Trophoblast cell (in vitro differentiated cells and primary cell): ENCODE results near the gene IMMP2L.

Source experiments
- DNase-seq, 2 donors: peaks; one replicate each; pipeline ENCODE4 v3.0.0-alpha.2; 2016
- H2AFZ ChIP-seq: 2 replicates; pipeline ENCODE4 v1.6.1; 2013; ENCODE audit warnings: low read length, moderate library complexity, mild to moderate bottlenecking; ENCODE audit not compliant: insufficient read depth, poor library complexity
- H2AK5ac ChIP-seq: 2 replicates; pipeline ENCODE4 v1.6.1; 2013; ENCODE audit warnings: mild to moderate bottlenecking, low read length
- H2BK120ac ChIP-seq: 2 replicates; pipeline ENCODE4 v1.6.1; 2013; ENCODE audit warnings: low read length, mild to moderate bottlenecking, moderate library complexity; ENCODE audit not compliant: insufficient read depth, poor library complexity
- H2BK12ac ChIP-seq: 2 replicates; pipeline ENCODE4 v1.6.1; 2013; ENCODE audit warnings: mild to moderate bottlenecking, low read length, moderate library complexity
- H2BK5ac ChIP-seq: 2 replicates; pipeline ENCODE4 v1.6.1; 2013; ENCODE audit warnings: low read length, low read depth, moderate library complexity, mild to moderate bottlenecking; ENCODE audit not compliant: poor library complexity
- H3K14ac ChIP-seq: 2 replicates; pipeline ENCODE4 v1.6.1; 2013; ENCODE audit warnings: mild to moderate bottlenecking, low read length
- H3K18ac ChIP-seq: 2 replicates; pipeline ENCODE4 v1.6.1; 2013; ENCODE audit warnings: mild to moderate bottlenecking, low read length
- H3K23ac ChIP-seq: 2 replicates; pipeline ENCODE4 v1.6.1; 2013; ENCODE audit warnings: low read length
- H3K27ac ChIP-seq: 2 replicates; pipeline ENCODE4 v1.5.1; 2013; ENCODE audit warnings: low read depth, mild to moderate bottlenecking, inconsistent platforms, low read length, moderate library complexity
- H3K27me3 ChIP-seq: 2 replicates; pipeline ENCODE4 v1.6.1; 2013; ENCODE audit warnings: inconsistent platforms, mild to moderate bottlenecking, low read length, moderate library complexity; ENCODE audit not compliant: insufficient read depth
- H3K36me3 ChIP-seq, 2 experiments: 1 replicate in 1 of 2; 2 replicates in 1 of 2; pipeline ENCODE4 v1.6.1; 2013; ENCODE audit warnings: low read length in 2 of 2, mild to moderate bottlenecking in 2 of 2, moderate library complexity in 1 of 2; ENCODE audit not compliant: insufficient read depth in 2 of 2, control insufficient read depth in 1 of 2
- H3K4ac ChIP-seq: 2 replicates; pipeline ENCODE4 v1.6.1; 2013; ENCODE audit warnings: low read depth, mild to moderate bottlenecking, low read length, moderate library complexity
- H3K4me1 ChIP-seq, 2 experiments: 1 replicate in 1 of 2; 2 replicates in 1 of 2; pipeline ENCODE4 v1.6.1; 2013; ENCODE audit warnings: low read length in 2 of 2, mild to moderate bottlenecking in 2 of 2, moderate library complexity in 1 of 2; ENCODE audit not compliant: insufficient read depth in 2 of 2, control insufficient read depth in 1 of 2
- H3K4me2 ChIP-seq: 2 replicates; pipeline ENCODE4 v1.6.1; 2013; ENCODE audit warnings: inconsistent platforms, mild to moderate bottlenecking, low read length, moderate library complexity
- H3K4me3 ChIP-seq: 2 replicates; pipeline ENCODE4 v1.5.1; 2013; ENCODE audit warnings: mild to moderate bottlenecking, low read depth, low read length, inconsistent platforms
- H3K79me1 ChIP-seq: one replicate; pipeline ENCODE4 v1.6.1; 2013; ENCODE audit warnings: low read length
- H3K79me2 ChIP-seq: 2 replicates; pipeline ENCODE4 v1.6.1; 2013; ENCODE audit warnings: low read length, mild to moderate bottlenecking; ENCODE audit not compliant: control insufficient read depth, insufficient read depth, poor library complexity
- H3K9ac ChIP-seq: 2 replicates; pipeline ENCODE4 v1.6.1; 2013; ENCODE audit warnings: mild to moderate bottlenecking, low read length
- H3K9me3 ChIP-seq: 2 replicates; pipeline ENCODE4 v1.6.1; 2013; ENCODE audit warnings: low read depth, mild to moderate bottlenecking, control low read depth, inconsistent platforms, low read length; ENCODE audit not compliant: insufficient read depth
- H4K12ac ChIP-seq: 2 replicates; pipeline ENCODE4 v1.6.1; 2013; ENCODE audit warnings: low read depth, mild to moderate bottlenecking, low read length, moderate library complexity
- H4K8ac ChIP-seq: 2 replicates; pipeline ENCODE4 v1.6.1; 2013; ENCODE audit warnings: low read depth, mild to moderate bottlenecking, low read length, moderate library complexity
- H4K91ac ChIP-seq: one replicate; pipeline ENCODE4 v1.6.1; 2013; ENCODE audit warnings: low read depth, mild to moderate bottlenecking, low read length, moderate library complexity
- WGBS: extraction: QIAGEN DNeasy Blood & Tissue Kit; methylation state at CpG from one replicate; pipeline ENCODE4 v1.1.7; 2013; ENCODE audit warnings: missing lambda C conversion rate; ENCODE audit not compliant: insufficient read length, insufficient coverage; ENCODE audit errors: extremely low coverage; 5-methylcytosine and 5-hydroxymethylcytosine counted together

IMMP2L gene

GRCh38 chr7:111105269-111105668, 457.0 kb downstream of the IMMP2L start:
- Histone ChIP-seq H3K18ac (no peak overlapping the region), H2BK120ac (no peak overlapping the region), H3K79me2 (no peaks in the 10 kb centered on the region), H4K91ac (no peak overlapping the region), H3K9ac (no peak overlapping the region), H3K4me2 (no peak overlapping the region), H3K4ac (no peak overlapping the region), H4K12ac (no peak overlapping the region), H2BK5ac (no peak overlapping the region), H2AFZ (no peak overlapping the region), H4K8ac (no peak overlapping the region), H3K23ac (no peak overlapping the region), H3K36me3 (no peaks in the 10 kb centered on the region), H2BK12ac (no peak overlapping the region), H2AK5ac (no peak overlapping the region), H3K4me1 (no peaks in the 10 kb centered on the region), H3K79me1 (no peaks in the 10 kb centered on the region), H3K9me3 (no peaks in the 10 kb centered on the region), H3K14ac (no peak overlapping the region), H3K4me3 (no peak overlapping the region), H3K27me3 (no peaks in the 10 kb centered on the region), H3K27ac (no peak overlapping the region)
- WGBS = no CpG with 5 or more reads among the region's 3 CpGs
- no peak for DNase-seq

GRCh38 chr7:111104710-111105109, 457.6 kb downstream of the IMMP2L start:
- Histone ChIP-seq H3K27ac (no peak overlapping the region), H3K79me1 (no peaks in the 10 kb centered on the region), H3K79me2 (no peaks in the 10 kb centered on the region), H2BK12ac (no peak overlapping the region), H2AFZ (no peak overlapping the region), H2BK120ac (no peak overlapping the region), H4K8ac (no peak overlapping the region), H3K9ac (no peak overlapping the region), H3K4me3 (no peak overlapping the region), H3K9me3 (no peaks in the 10 kb centered on the region), H2BK5ac (no peak overlapping the region), H3K14ac (no peak overlapping the region), H3K4ac (no peak overlapping the region), H3K36me3 (no peaks in the 10 kb centered on the region), H3K27me3 (no peaks in the 10 kb centered on the region), H3K18ac (no peak overlapping the region), H2AK5ac (no peak overlapping the region), H3K4me2 (no peak overlapping the region), H4K91ac (no peak overlapping the region), H3K23ac (no peak overlapping the region), H3K4me1 (no peaks in the 10 kb centered on the region), H4K12ac (no peak overlapping the region)
- no CpG with 5 or more reads among the region's 3 CpGs for WGBS
- DNase-seq = no peak

- Histone ChIP-seq H3K4me2 (no peak overlapping the region), H2AFZ (no peak overlapping the region), H2BK12ac (no peak overlapping the region), H3K9me3 (no peaks in the 10 kb centered on the region), H3K79me1 (no peaks in the 10 kb centered on the region), H4K8ac (no peak overlapping the region), H2BK120ac (no peak overlapping the region), H3K79me2 (no peaks in the 10 kb centered on the region), H3K23ac (no peak overlapping the region), H3K4me1 (no peaks in the 10 kb centered on the region), H2AK5ac (no peak overlapping the region), H3K9ac (no peak overlapping the region), H3K14ac (no peak overlapping the region), H3K27ac (no peak overlapping the region), H3K36me3 (no peaks in the 10 kb centered on the region), H3K27me3 (no peaks in the 10 kb centered on the region), H3K4ac (no peak overlapping the region), H3K4me3 (no peak overlapping the region), H4K91ac (no peak overlapping the region), H3K18ac (no peak overlapping the region), H2BK5ac (no peak overlapping the region), H4K12ac (no peak overlapping the region)
- WGBS = no CpG with 5 or more reads among the region's 4 CpGs
- DNase-seq = no peak
Measured at GRCh38 chr7:111103678-111104274, 458.5 kb downstream of the IMMP2L start.

- no peak for DNase-seq
- Histone ChIP-seq H3K27me3 (no peaks in the 10 kb centered on the region), H3K4me3 (no peak overlapping the region), H3K23ac (no peak overlapping the region), H3K9ac (no peak overlapping the region), H3K4ac (no peak overlapping the region), H3K18ac (no peak overlapping the region), H4K12ac (no peak overlapping the region), H2BK5ac (no peak overlapping the region), H3K79me2 (no peaks in the 10 kb centered on the region), H4K91ac (no peak overlapping the region), H2AFZ (no peak overlapping the region), H2AK5ac (no peak overlapping the region), H3K4me1 (no peaks in the 10 kb centered on the region), H3K4me2 (no peak overlapping the region), H3K9me3 (no peaks in the 10 kb centered on the region), H2BK120ac (no peak overlapping the region), H3K27ac (no peak overlapping the region), H4K8ac (no peak overlapping the region), H3K14ac (no peak overlapping the region), H3K36me3 (no peaks in the 10 kb centered on the region), H3K79me1 (no peaks in the 10 kb centered on the region), H2BK12ac (no peak overlapping the region)
- no CpG with 5 or more reads among the region's 4 CpGs for WGBS
Measured at GRCh38 chr7:111103136-111103535, 459.2 kb downstream of the IMMP2L start.
